Measurements from ENCODE around the gene CAPNS2. TPM values are rescaled to one million over a fixed set of nuclear protein-coding genes. Genes with fewer than 3 reads are reported as not detected.
"Not testable (repeated sequence)": the region's sequence is repeated elsewhere in the genome, so short reads cannot be mapped to it uniquely, and the experiment has no call there.

CAPNS2 gene
- polyA plus RNA-seq, 1 donor, result 0.09 TPM

- Histone ChIP-seq H3K9me3 (ENCODE audit: control insufficient read depth, low read depth, low read length) (no peaks in the 10 kb centered on the region), H3K4me3 (ENCODE audit: low read length) (no peak overlapping the region), H3K27me3 (ENCODE audit: control insufficient read depth, insufficient read depth, low read length) (no peaks in the 10 kb centered on the region), H3K36me3 (ENCODE audit: control insufficient read depth, insufficient read depth, low read length) (no peaks in the 10 kb centered on the region), H3K27ac (ENCODE audit: low read length) (no peak overlapping the region), H3K4me1 (ENCODE audit: control insufficient read depth, insufficient read depth, low read length) (no peaks in the 10 kb centered on the region)
- no peak for DNase-seq
- WGBS (ENCODE audit: insufficient coverage, low lambda C conversion rate), result no CpG with 5 or more reads among the region's 2 CpGs
Observed at GRCh38 chr16:55585631-55586030, 19.1 kb downstream of the CAPNS2 start.

- DNase-seq, result no peak
- WGBS (ENCODE audit: insufficient coverage, low lambda C conversion rate), result 100% methylated on average over 1 of the region's 6 CpGs
- no peaks in the 10 kb centered on the region for H3K27me3 ChIP-seq (ENCODE audit: control insufficient read depth, insufficient read depth, low read length)
Observed at GRCh38 chr16:55588799-55589198, 22.3 kb downstream of the CAPNS2 start.

GRCh38 chr16:55592306-55592705 lies 25.8 kb downstream of the CAPNS2 start:
- Histone ChIP-seq H3K27me3 (ENCODE audit: control insufficient read depth, insufficient read depth, low read length) (no peaks in the 10 kb centered on the region), H3K4me3 (ENCODE audit: low read length) (no peak overlapping the region), H3K36me3 (ENCODE audit: control insufficient read depth, insufficient read depth, low read length) (no peaks in the 10 kb centered on the region), H3K9me3 (ENCODE audit: control insufficient read depth, low read depth, low read length) (no peaks in the 10 kb centered on the region), H3K27ac (ENCODE audit: low read length) (no peak overlapping the region), H3K4me1 (ENCODE audit: control insufficient read depth, insufficient read depth, low read length) (no peaks in the 10 kb centered on the region)
- no peak for DNase-seq

More at GRCh38 chr16:55588799-55589198, 22.3 kb downstream of the CAPNS2 start:
- no peaks in the 10 kb centered on the region for H3K9me3 ChIP-seq (ENCODE audit: control insufficient read depth, low read depth, low read length)
- H3K4me3 ChIP-seq (ENCODE audit: low read length), result no peak overlapping the region
- H3K27ac ChIP-seq (ENCODE audit: low read length), result no peak overlapping the region
- no peaks in the 10 kb centered on the region for H3K36me3 ChIP-seq (ENCODE audit: control insufficient read depth, insufficient read depth, low read length)
- H3K4me1 ChIP-seq (ENCODE audit: control insufficient read depth, insufficient read depth, low read length), result no peaks in the 10 kb centered on the region

GRCh38 chr16:55597928-55598327 lies 31.4 kb downstream of the CAPNS2 start:
- Histone ChIP-seq H3K4me1 (ENCODE audit: control insufficient read depth, insufficient read depth, low read length) (no peaks in the 10 kb centered on the region), H3K9me3 (ENCODE audit: control insufficient read depth, low read depth, low read length) (no peaks in the 10 kb centered on the region), H3K27ac (ENCODE audit: low read length) (no peak overlapping the region), H3K4me3 (ENCODE audit: low read length) (no peak overlapping the region), H3K36me3 (ENCODE audit: control insufficient read depth, insufficient read depth, low read length) (no peaks in the 10 kb centered on the region), H3K27me3 (ENCODE audit: control insufficient read depth, insufficient read depth, low read length) (no peaks in the 10 kb centered on the region)
- no peak for DNase-seq
- WGBS (ENCODE audit: insufficient coverage, low lambda C conversion rate), result no CpG with 5 or more reads among the region's 4 CpGs

GRCh38 chr16:55605754-55606336 lies 39.4 kb downstream of the CAPNS2 start:
- Histone ChIP-seq H3K36me3 (ENCODE audit: control insufficient read depth, insufficient read depth, low read length) (no peaks in the 10 kb centered on the region), H3K27ac (ENCODE audit: low read length) (no peak overlapping the region), H3K4me1 (ENCODE audit: control insufficient read depth, insufficient read depth, low read length) (no peaks in the 10 kb centered on the region), H3K27me3 (ENCODE audit: control insufficient read depth, insufficient read depth, low read length) (no peaks in the 10 kb centered on the region), H3K4me3 (ENCODE audit: low read length) (no peak overlapping the region), H3K9me3 (ENCODE audit: control insufficient read depth, low read depth, low read length) (no peaks in the 10 kb centered on the region)
- DNase-seq, result no peak
- no CpG with 5 or more reads among the region's 4 CpGs for WGBS (ENCODE audit: insufficient coverage, low lambda C conversion rate)

- no peak overlapping the region for H3K4me3 ChIP-seq (ENCODE audit: low read length)
- H3K36me3 ChIP-seq (ENCODE audit: control insufficient read depth, insufficient read depth, low read length), result no peaks in the 10 kb centered on the region
- peaks cover 5% of the 10 kb centered on the region for H3K9me3 ChIP-seq (ENCODE audit: control insufficient read depth, low read depth, low read length)
- DNase-seq, result no peak
- no peak overlapping the region for H3K27ac ChIP-seq (ENCODE audit: low read length)
- WGBS (ENCODE audit: insufficient coverage, low lambda C conversion rate), result 84% methylated on average over 5 of the region's 6 CpGs
- no peaks in the 10 kb centered on the region for H3K4me1 ChIP-seq (ENCODE audit: control insufficient read depth, insufficient read depth, low read length)
- H3K27me3 ChIP-seq (ENCODE audit: control insufficient read depth, insufficient read depth, low read length), result no peaks in the 10 kb centered on the region
Observed at GRCh38 chr16:55613613-55614335, 47.3 kb downstream of the CAPNS2 start.

GRCh38 chr16:55615071-55615470 lies 48.6 kb downstream of the CAPNS2 start:
- Histone ChIP-seq H3K9me3 (ENCODE audit: control insufficient read depth, low read depth, low read length) (peaks cover 5% of the 10 kb centered on the region), H3K4me3 (ENCODE audit: low read length) (no peak overlapping the region), H3K27ac (ENCODE audit: low read length) (no peak overlapping the region), H3K4me1 (ENCODE audit: control insufficient read depth, insufficient read depth, low read length) (no peaks in the 10 kb centered on the region), H3K27me3 (ENCODE audit: control insufficient read depth, insufficient read depth, low read length) (no peaks in the 10 kb centered on the region), H3K36me3 (ENCODE audit: control insufficient read depth, insufficient read depth, low read length) (no peaks in the 10 kb centered on the region)
- no peak for DNase-seq
- WGBS (ENCODE audit: insufficient coverage, low lambda C conversion rate), result no CpG with 5 or more reads among the region's 3 CpGs

GRCh38 chr16:55615670-55616069 lies 49.2 kb downstream of the CAPNS2 start:
- no CpG with 5 or more reads among the region's 11 CpGs for whole genome bisulfite sequencing (ENCODE audit: insufficient coverage, low lambda C conversion rate)

More at GRCh38 chr16:55615670-55616069, 49.2 kb downstream of the CAPNS2 start:
- not testable (repeated sequence) for H3K36me3 ChIP-seq (ENCODE audit: control insufficient read depth, insufficient read depth, low read length); H3K27me3 ChIP-seq (ENCODE audit: control insufficient read depth, insufficient read depth, low read length); H3K27ac ChIP-seq (ENCODE audit: low read length); H3K4me3 ChIP-seq (ENCODE audit: low read length); H3K4me1 ChIP-seq (ENCODE audit: control insufficient read depth, insufficient read depth, low read length); H3K9me3 ChIP-seq (ENCODE audit: control insufficient read depth, low read depth, low read length); DNase-seq

Other genes with a start within 250 kb of the CAPNS2 start
- gene IRX6, start 242.5 kb upstream of the CAPNS2 start, polyA plus RNA-seq, result not detected
- 87.5 TPM for gene MMP2, start 87.5 kb upstream of the CAPNS2 start, polyA plus RNA-seq
- 6.1 TPM for gene LPCAT2, start 57.6 kb upstream of the CAPNS2 start, polyA plus RNA-seq
- gene SLC6A2, start 89.3 kb downstream of the CAPNS2 start, polyA plus RNA-seq, result 0.12 TPM

Measured in large intestine (tissue), 3 donors.